Spleen (tissue), 11 donors: ENCODE measurements around the gene GLUD1. TPM values are rescaled to one million over a fixed set of nuclear protein-coding genes. Genes with fewer than 3 reads are reported as not detected.
"Not testable (repeated sequence)": the region's sequence is repeated elsewhere in the genome, so short reads cannot be mapped to it uniquely, and the experiment has no call there.

Experiments
- DNase-seq: peaks from one replicate; pipeline ENCODE4 v3.0.0-alpha.2; 2020
- H3K27ac ChIP-seq, 8 donors: fragments of 200-600 bp; sonication (generic) in 7 of 8; 1 replicate in 4 of 8; 2 replicates in 4 of 8; pipeline versions ENCODE4 v1.5.0 to v1.8.0; 2016 to 2021; ENCODE audit warnings: inconsistent platforms in 4 of 8, mild to moderate bottlenecking in 4 of 8, moderate library complexity in 1 of 8
- H3K27me3 ChIP-seq, 7 donors: fragments of 200-600 bp; sonication (generic) in 6 of 7; replicated peaks in 1 of 7; 1 replicate in 4 of 7; 2 replicates in 3 of 7; pipeline versions ENCODE4 v1.5.0 to v1.8.0; 2016 to 2021; ENCODE audit warnings: inconsistent platforms in 3 of 7, mild to moderate bottlenecking in 1 of 7
- H3K36me3 ChIP-seq, 6 donors: fragments of 200-600 bp; sonication (generic) in 5 of 6; 1 replicate in 4 of 6; 2 replicates in 2 of 6; pipeline versions ENCODE4 v1.5.0 to v1.8.0; 2016 to 2021; ENCODE audit warnings: inconsistent platforms in 2 of 6
- H3K4me1 ChIP-seq, 6 donors: fragments of 200-600 bp; sonication (generic) in 5 of 6; 1 replicate in 3 of 6; 2 replicates in 3 of 6; pipeline versions ENCODE4 v1.5.0 to v1.8.0; 2016 to 2021; ENCODE audit warnings: inconsistent platforms in 3 of 6
- H3K4me3 ChIP-seq, 8 donors: fragments of 200-600 bp; sonication (generic) in 7 of 8; 1 replicate in 4 of 8; 2 replicates in 4 of 8; pipeline versions ENCODE4 v1.5.0 to v1.8.0; 2016 to 2021; ENCODE audit warnings: inconsistent platforms in 4 of 8, mild to moderate bottlenecking in 4 of 8, moderate library complexity in 2 of 8
- H3K9me3 ChIP-seq, 8 donors: fragments of 200-600 bp; sonication (generic) in 7 of 8; 1 replicate in 4 of 8; 2 replicates in 4 of 8; pipeline versions ENCODE4 v1.5.0 to v1.8.0; 2016 to 2021; ENCODE audit warnings: inconsistent platforms in 4 of 8
- CTCF ChIP-seq, 11 experiments: fragments of 200-600 bp in 7 of 11; fragments of 450-650 bp in 4 of 11; sonication (generic) in 4 of 11; IDR thresholded peaks in 8 of 11; conservative IDR thresholded peaks in 3 of 11; 1 replicate in 7 of 11; 2 replicates in 4 of 11; pipeline versions ENCODE4 v1.4.0 to v1.8.0; 2016 to 2021; ENCODE audit warnings: antibody characterized with exemption in 11 of 11, inconsistent platforms in 4 of 11, mild to moderate bottlenecking in 1 of 11
- POLR2A ChIP-seq, 3 donors: fragments of 450-650 bp; IDR thresholded peaks; one replicate each; pipeline ENCODE4 v1.5.1; 2017; ENCODE audit warnings: antibody characterized with exemption in 3 of 3, mild to moderate bottlenecking in 1 of 3
- POLR2AphosphoS5 ChIP-seq, 3 donors: sonication (generic); formaldehyde crosslinking; IDR thresholded peaks; one replicate each; pipeline ENCODE4 v1.5.1; 2017; ENCODE audit warnings: antibody characterized with exemption in 3 of 3
- WGBS, 5 donors: extraction: QIAGEN DNeasy Blood & Tissue Kit in 3 of 5; methylation state at CpG; one replicate each; pipeline versions ENCODE4 v1.1.5 to v1.1.7; 2013 to 2018; 5-methylcytosine and 5-hydroxymethylcytosine counted together
- intact Hi-C: fragments of 100-400 bp; cut with DNase I; formaldehyde crosslinking; loops from one replicate; pipeline ENCODE4 v1.15.0; 2023; ENCODE audit warnings: low total_unique reads
- polyA plus RNA-seq, 3 donors: library from polyadenylated mRNA; stranded (reverse); fragments of 200-250 nt; gene quantifications; one replicate each; pipeline ENCODE4 v1.2.1, GENCODE V29; 2013
- total RNA-seq, 7 donors: library from RNA; depleted of rRNA in 3 of 7; stranded (reverse); fragments of >200 nt in 3 of 7; fragmentation: NEBNext Ultra II Directional in 4 of 7; extraction: Animal tissue kit (Norgen Biotek cat#: 25700) in 4 of 7; gene quantifications; one replicate each; pipeline versions ENCODE4 v1.1.0 to v1.2.1, GENCODE V29; 2016 to 2021
- donor health status: healthy with polysubstance abuse.
- donor health status: DM: no; HTN: no; CAD: no; lungs with moderate emphysema.
- donor health status: DM: no; HTN: no; CAD: no.
- donor health status: Bipolar disorder and iron deficiency.
- donor health status: healthy.
- donor health status: DM: no; HTN: no; CAD: no.
- donor health status: DM: yes; HTN: yes; CAD: no.

The GLUD1 gene
- total and polyA plus RNA-seq, 10 donors = 41.2 to 130 (median 94.5) TPM

GRCh38 chr10:87082219-87082618 lies 12.4 kb downstream of the GLUD1 start:
- H3K36me3 ChIP-seq, H3K4me3 ChIP-seq, intact Hi-C loops, DNase-seq, H3K27me3 ChIP-seq, H3K9me3 ChIP-seq: not testable (repeated sequence)
- 83 to 100% (median 93%) methylated on average over 1 of the region's 1 CpG for WGBS, 5 donors
- peaks cover 11 to 56% (median 32%) of the 10 kb centered on the region in 6 donors for H3K4me1 ChIP-seq
- H3K27ac ChIP-seq = peak overlapping the region in 5 of 8 donors; percentile 18 to 53 (median 33)

- H3K9me3 ChIP-seq, DNase-seq, H3K27me3 ChIP-seq, H3K36me3 ChIP-seq, intact Hi-C loops, H3K4me3 ChIP-seq: not testable (repeated sequence)
- Histone ChIP-seq H3K27ac (peak overlapping the region in 2 of 8 donors; percentile 33 to 53), H3K4me1 (peaks cover 11 to 55% (median 31%) of the 10 kb centered on the region in 6 donors)
- WGBS, 5 donors = 48 to 77% (median 71%) methylated on average over 1 to 2 of the region's 3 CpGs
Observed at GRCh38 chr10:87081574-87081973, 13.1 kb downstream of the GLUD1 start.

GRCh38 chr10:87080621-87081020 lies 14.0 kb downstream of the GLUD1 start:
- peaks cover 0 to 10% (median 2%) of the 10 kb centered on the region in 6 donors for H3K36me3 ChIP-seq
- H3K4me3 ChIP-seq, H3K9me3 ChIP-seq, H3K27me3 ChIP-seq, H3K27ac ChIP-seq, DNase-seq, intact Hi-C loops: not testable (repeated sequence)
- peaks cover 11 to 48% (median 30%) of the 10 kb centered on the region in 6 donors for H3K4me1 ChIP-seq
- 96 to 98% (median 97%) methylated on average over 6 to 29 of the region's 31 CpGs; no CpG with 5 or more reads in 1 of the 5 donors for WGBS, 5 donors

GRCh38 chr10:87079106-87079836 lies 15.4 kb downstream of the GLUD1 start:
- 86 to 88% (median 87%) methylated on average over 11 of the region's 11 CpGs for WGBS, 5 donors
- no peak for TF ChIP-seq CTCF (IDR thresholded peaks at IDR 0.05 in 8 of 11, conservative IDR thresholded peaks at IDR 0.05 in 3 of 11)
- TF ChIP-seq POLR2A (IDR thresholded peaks at IDR 0.05) = no peak
- TF ChIP-seq POLR2AphosphoS5 (IDR thresholded peaks at IDR 0.05) = no peak

GRCh38 chr10:87076421-87076820 lies 18.2 kb downstream of the GLUD1 start:
- peaks cover 0 to 52% (median 29%) of the 10 kb centered on the region in 6 donors for H3K36me3 ChIP-seq
- H3K4me3 ChIP-seq, H3K27me3 ChIP-seq, H3K4me1 ChIP-seq, H3K9me3 ChIP-seq, intact Hi-C loops, H3K27ac ChIP-seq, DNase-seq: not testable (repeated sequence)
- 82 to 92% (median 85%) methylated on average over 2 of the region's 2 CpGs for WGBS, 5 donors

More at GRCh38 chr10:87079106-87079836, 15.4 kb downstream of the GLUD1 start:
- peaks cover 0 to 24% (median 7%) of the 10 kb centered on the region in 6 donors for H3K36me3 ChIP-seq
- H3K27me3 ChIP-seq = no peaks in the 10 kb centered on the region
- H3K4me3 ChIP-seq = no peak overlapping the region
- no peak for DNase-seq
- H3K4me1 ChIP-seq = peaks cover 3 to 35% (median 19%) of the 10 kb centered on the region in 6 donors
- H3K27ac ChIP-seq = no peak overlapping the region
- intact Hi-C loops = no loop called here
- H3K9me3 ChIP-seq = no peaks in the 10 kb centered on the region

GRCh38 chr10:87072449-87072848 lies 22.2 kb downstream of the GLUD1 start:
- no peak for DNase-seq
- H3K27me3 ChIP-seq = no peaks in the 10 kb centered on the region
- H3K4me1 ChIP-seq = peaks cover 0 to 7% (median 0%) of the 10 kb centered on the region in 6 donors
- peaks cover 5 to 92% (median 60%) of the 10 kb centered on the region in 6 donors for H3K36me3 ChIP-seq
- intact Hi-C loops = no loop called here
- H3K4me3 ChIP-seq = no peak overlapping the region
- H3K9me3 ChIP-seq = no peaks in the 10 kb centered on the region
- H3K27ac ChIP-seq = no peak overlapping the region
- TF ChIP-seq CTCF (IDR thresholded peaks at IDR 0.05 in 8 of 11, conservative IDR thresholded peaks at IDR 0.05 in 3 of 11) (no peak), POLR2AphosphoS5 (IDR thresholded peaks at IDR 0.05) (no peak), POLR2A (IDR thresholded peaks at IDR 0.05) (no peak)
- WGBS, 5 donors = 62 to 84% (median 80%) methylated on average over 2 of the region's 2 CpGs
